ENCODE measurements around the gene SLC35E2B. TPM values are rescaled to one million over a fixed set of nuclear protein-coding genes. Genes with fewer than 3 reads are reported as not detected.
A peak's percentile ranks its signal among the peaks of the same experiment; 100 is the strongest.
"Not testable (repeated sequence)": the region's sequence is repeated elsewhere in the genome, so short reads cannot be mapped to it uniquely, and the experiment has no call there.

Gene SLC35E2B
- total RNA-seq, 2 experiments from 2014 or later: 75.3 to 77.0 TPM

DNA sequence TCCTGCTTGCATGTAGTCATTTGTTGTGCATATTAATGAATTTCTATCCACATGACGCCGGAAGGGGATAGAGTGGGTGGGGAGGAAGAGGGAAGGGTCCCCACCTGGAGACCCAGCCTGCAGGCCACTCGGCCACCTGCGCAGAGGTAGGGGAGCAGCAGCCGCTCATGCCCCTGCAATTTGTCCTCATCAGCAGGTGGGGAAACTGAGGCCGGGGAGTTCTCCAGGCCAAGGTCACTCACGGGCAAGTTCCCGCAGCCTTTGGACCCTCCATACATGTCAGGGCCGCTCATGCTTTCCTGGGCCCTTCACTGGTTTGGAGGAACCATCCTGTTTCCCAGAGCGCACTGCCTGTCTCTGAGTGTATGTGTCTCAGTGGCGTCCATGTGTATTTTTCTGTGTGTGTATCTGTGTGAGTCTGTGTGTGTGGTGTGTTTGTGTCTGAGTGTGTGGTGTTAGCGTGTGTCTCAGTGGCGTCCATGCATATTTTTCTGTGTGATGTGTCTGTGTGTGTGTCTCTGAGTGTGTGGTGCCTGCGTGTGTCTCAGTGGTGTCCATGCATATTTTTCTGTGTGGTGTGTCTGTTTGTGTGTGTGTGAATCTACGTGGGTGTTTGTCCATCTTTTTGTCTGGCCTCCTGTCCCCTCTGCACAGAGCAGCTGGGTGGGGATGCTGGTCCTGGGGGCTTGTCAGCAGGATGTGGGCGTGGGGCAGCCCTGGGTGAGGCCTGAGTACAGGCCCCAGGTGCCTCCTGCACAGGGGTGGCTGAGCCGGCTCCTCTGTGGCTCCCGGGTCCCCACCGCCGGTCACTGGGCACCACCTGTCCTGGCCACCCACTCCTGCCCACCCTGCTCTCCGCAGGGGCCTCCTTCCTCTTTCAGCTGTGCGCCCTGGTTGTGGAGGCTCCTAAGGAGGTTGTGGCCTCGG lies 4.1 kb upstream of the SLC35E2B start:
- H3K27ac Mint-ChIP-seq; DNase-seq; H3K4me1 Mint-ChIP-seq; H3K9me3 Mint-ChIP-seq; H3K27me3 Mint-ChIP-seq; H3K4me3 Mint-ChIP-seq; ATAC-seq (ENCODE audit: low read depth); H3K36me3 Mint-ChIP-seq; POLR2A ChIA-PET: not testable (repeated sequence)

DNA sequence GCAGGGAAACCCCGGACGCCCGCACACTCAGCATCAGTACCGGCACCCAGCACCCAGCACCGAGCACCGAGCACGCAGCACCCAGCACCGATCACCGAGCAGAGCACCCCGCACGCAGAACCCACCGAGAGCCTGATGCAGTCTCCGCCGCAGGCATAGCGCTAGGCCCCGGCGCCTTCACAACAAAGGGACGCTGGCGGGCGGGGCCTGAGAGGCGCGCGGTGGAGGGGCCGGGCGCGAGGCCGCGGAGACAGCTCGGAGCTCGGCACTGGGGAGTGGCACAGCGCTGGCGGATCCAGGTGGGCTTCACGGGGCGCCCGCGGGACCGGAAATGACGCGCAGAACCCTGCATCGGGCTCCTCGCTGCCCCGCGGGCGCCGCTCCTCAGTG lies 276 bp downstream of the SLC35E2B start:
- peak overlapping the region; percentile 89 for H3K27ac Mint-ChIP-seq
- H3K4me1 Mint-ChIP-seq, POLR2A ChIA-PET, H3K27me3 Mint-ChIP-seq, H3K9me3 Mint-ChIP-seq, H3K36me3 Mint-ChIP-seq: not testable (repeated sequence)
- DNase-seq (peak; percentile 88), ATAC-seq (ENCODE audit: low read depth) (peak; percentile 71)
- H3K4me3 Mint-ChIP-seq: peak overlapping the region; percentile 71

DNA sequence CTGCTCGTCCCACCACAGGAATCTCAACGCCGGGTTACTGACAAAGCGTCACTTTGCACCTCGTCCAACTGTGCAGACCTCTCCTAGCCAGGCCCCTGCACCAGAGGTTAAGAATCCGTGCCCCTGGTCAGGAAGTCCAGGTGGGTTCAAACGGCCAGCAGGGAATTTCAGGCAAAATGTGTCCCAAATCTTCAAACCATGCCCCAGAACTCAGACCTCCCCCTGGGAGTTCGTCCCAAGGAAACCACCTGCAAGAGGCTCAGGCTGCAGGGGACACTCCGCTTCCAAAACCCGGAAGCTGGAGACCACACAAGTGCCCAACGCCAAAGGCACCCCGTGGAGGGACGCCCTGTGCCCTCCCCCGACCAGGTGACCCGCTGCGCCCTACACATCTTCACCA lies 1.2 kb downstream of the SLC35E2B start:
- ATAC-seq (ENCODE audit: low read depth); H3K4me3 Mint-ChIP-seq; H3K9me3 Mint-ChIP-seq; H3K4me1 Mint-ChIP-seq; H3K27me3 Mint-ChIP-seq; H3K36me3 Mint-ChIP-seq; DNase-seq; POLR2A ChIA-PET; H3K27ac Mint-ChIP-seq: not testable (repeated sequence)

DNA sequence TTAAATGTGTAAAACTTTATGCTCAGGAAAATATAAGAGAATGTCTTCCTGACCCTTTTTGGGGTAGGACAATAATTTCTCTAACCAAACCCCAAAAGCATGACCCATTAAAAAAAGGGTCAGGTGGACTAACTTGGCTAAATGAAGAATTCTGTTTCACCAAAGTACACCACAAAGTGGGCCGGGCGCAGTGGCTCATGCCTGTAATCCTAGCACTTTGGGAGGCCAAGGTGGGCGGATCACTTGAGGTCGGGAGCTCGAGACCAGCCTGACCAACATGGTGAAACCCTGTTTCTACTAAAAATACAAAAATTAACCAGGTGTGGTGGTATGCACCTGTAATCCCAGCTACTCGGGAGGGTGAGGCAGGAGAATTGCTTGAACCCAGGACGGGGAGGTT lies 3.1 kb downstream of the SLC35E2B start:
- POLR2A ChIA-PET; H3K27ac Mint-ChIP-seq; ATAC-seq (ENCODE audit: low read depth); H3K27me3 Mint-ChIP-seq; H3K4me3 Mint-ChIP-seq; H3K36me3 Mint-ChIP-seq; H3K9me3 Mint-ChIP-seq; DNase-seq; H3K4me1 Mint-ChIP-seq: not testable (repeated sequence)

DNA sequence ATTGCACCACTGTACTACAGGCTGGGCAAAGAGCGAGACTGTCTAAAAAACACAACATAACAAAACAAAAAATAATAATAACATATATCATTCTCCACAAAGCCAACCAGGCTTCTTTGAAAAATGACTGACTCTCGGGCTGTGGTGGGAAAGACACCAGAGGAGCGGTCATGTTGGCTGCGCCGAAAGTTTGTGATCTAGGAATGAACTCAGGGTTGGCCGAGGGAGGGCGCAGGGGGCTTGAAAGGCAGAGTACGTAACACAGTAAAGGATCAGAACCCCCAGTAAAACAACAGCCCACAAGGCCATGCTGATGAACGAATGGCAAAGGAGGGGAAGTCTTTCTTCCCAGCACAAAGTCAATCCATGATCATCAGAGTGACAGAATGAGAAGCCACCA lies 4.7 kb downstream of the SLC35E2B start:
- H3K27ac Mint-ChIP-seq: no peak overlapping the region
- POLR2A ChIA-PET: no interaction called here
- H3K36me3 Mint-ChIP-seq: peaks cover 10% of the 10 kb centered on the region
- H3K9me3 Mint-ChIP-seq: no peaks in the 10 kb centered on the region
- DNase-seq: no peak
- no peak for ATAC-seq (ENCODE audit: low read depth)
- no peak overlapping the region for H3K4me3 Mint-ChIP-seq
- no peaks in the 10 kb centered on the region for H3K27me3 Mint-ChIP-seq
- H3K4me1 Mint-ChIP-seq: peaks cover 6% of the 10 kb centered on the region

DNA sequence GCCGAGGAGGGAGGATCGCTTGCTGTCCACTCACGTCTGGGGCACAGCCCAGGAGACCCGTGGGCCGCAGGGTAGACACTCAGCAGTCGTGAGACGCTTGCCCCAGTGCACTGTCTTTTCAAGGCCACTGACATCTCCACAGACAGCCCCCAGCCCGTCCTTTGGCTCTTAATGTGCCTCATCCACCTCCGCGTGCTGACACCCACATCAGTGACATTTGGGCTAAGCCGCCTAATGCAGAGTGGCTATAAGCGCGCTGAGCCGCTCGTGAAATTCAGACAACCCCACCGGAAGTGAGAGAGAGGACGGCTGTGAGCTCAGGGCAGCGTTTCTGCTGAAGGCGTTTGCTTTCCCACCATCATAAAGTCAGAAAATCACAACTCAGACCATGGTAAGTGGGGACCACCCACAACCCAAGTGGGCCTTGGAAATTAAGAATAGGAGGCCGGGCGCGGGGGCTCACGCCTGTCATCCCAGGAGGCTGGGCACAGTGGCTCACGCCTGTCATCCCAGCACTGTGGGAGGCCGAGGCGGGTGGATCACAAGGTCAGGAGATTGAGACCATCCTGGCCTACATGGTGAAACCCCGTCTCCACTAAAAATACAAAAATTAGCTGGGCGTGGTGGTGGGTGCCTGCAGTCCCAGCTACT lies 8.4 kb downstream of the SLC35E2B start:
- ATAC-seq (ENCODE audit: low read depth): no peak
- Mint-ChIP-seq H3K36me3 (peaks cover 7% of the 10 kb centered on the region), H3K4me1 (peaks cover 9% of the 10 kb centered on the region), H3K9me3 (no peaks in the 10 kb centered on the region), H3K27ac (no peak overlapping the region), H3K27me3 (no peaks in the 10 kb centered on the region), H3K4me3 (no peak overlapping the region)
- no peak for DNase-seq
- POLR2A ChIA-PET: no interaction called here

DNA sequence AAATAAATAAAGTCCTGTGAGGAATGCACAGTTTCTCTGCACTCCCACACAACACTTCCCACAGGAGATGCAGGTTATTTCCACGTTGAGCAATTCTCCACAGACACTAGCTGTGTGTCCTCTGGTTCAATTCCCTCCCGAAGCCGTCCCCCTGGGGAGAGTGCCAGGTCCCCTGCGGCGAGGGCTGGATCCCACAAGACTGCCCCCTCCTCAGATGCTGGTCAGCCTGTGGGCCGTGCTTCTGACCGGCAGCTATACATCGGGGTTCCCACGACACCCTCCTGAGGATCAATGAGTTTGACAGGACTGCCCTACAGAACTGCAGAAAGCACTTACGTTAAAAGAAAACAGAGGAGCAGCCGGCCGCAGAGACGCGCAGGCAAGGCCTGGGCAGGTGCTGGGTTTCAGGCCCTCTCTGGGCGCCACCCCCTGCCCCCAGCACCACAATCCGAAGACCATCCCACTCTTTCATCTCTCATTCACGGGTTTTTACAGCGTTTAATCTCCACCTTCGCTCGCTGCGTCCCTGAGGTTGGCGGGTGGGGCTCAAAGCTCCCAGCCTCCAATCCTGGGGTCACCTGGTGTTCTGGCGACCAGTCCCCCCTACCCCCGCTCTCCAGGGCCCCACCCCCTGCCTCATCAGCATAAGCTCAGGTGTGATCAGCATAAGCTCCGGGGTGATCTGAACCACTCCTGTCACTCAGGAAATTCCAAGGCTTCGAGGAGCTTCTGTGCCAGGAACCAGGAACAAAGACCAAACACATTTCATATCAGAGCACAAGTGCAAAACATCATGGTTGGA lies 9.3 kb downstream of the SLC35E2B start:
- ATAC-seq (ENCODE audit: low read depth) (no peak), DNase-seq (no peak)
- Mint-ChIP-seq H3K4me1 (peaks cover 13% of the 10 kb centered on the region), H3K36me3 (peaks cover 7% of the 10 kb centered on the region), H3K27me3 (no peaks in the 10 kb centered on the region), H3K9me3 (no peaks in the 10 kb centered on the region), H3K4me3 (no peak overlapping the region), H3K27ac (no peak overlapping the region)
- POLR2A ChIA-PET: no interaction called here

DNA sequence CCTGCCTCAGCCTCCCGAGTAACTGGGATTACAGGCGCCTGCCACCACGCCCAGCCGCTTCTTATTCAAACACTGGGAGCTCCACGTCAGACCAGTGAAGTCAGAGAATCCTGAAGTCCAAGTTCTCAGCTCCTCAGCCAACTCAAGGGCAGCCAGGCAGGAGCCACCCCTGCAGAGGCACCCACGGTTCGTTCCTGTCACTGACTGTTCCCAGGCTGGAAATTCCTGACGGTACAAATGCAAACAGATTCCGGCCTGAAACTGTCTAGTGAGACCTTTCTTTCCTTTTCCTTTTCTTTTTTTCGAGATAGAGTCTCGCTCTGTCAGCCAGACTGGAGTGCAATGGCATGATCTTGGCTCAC lies 11.7 kb downstream of the SLC35E2B start:
- H3K4me1 Mint-ChIP-seq: peaks cover 18% of the 10 kb centered on the region
- peaks cover 2% of the 10 kb centered on the region for H3K36me3 Mint-ChIP-seq
- ATAC-seq (ENCODE audit: low read depth) (no peak), DNase-seq (no peak)
- POLR2A ChIA-PET: no interaction called here
- no peak overlapping the region for H3K4me3 Mint-ChIP-seq
- no peaks in the 10 kb centered on the region for H3K27me3 Mint-ChIP-seq
- peak overlapping the region; percentile 45 for H3K27ac Mint-ChIP-seq
- H3K9me3 Mint-ChIP-seq: no peaks in the 10 kb centered on the region

DNA sequence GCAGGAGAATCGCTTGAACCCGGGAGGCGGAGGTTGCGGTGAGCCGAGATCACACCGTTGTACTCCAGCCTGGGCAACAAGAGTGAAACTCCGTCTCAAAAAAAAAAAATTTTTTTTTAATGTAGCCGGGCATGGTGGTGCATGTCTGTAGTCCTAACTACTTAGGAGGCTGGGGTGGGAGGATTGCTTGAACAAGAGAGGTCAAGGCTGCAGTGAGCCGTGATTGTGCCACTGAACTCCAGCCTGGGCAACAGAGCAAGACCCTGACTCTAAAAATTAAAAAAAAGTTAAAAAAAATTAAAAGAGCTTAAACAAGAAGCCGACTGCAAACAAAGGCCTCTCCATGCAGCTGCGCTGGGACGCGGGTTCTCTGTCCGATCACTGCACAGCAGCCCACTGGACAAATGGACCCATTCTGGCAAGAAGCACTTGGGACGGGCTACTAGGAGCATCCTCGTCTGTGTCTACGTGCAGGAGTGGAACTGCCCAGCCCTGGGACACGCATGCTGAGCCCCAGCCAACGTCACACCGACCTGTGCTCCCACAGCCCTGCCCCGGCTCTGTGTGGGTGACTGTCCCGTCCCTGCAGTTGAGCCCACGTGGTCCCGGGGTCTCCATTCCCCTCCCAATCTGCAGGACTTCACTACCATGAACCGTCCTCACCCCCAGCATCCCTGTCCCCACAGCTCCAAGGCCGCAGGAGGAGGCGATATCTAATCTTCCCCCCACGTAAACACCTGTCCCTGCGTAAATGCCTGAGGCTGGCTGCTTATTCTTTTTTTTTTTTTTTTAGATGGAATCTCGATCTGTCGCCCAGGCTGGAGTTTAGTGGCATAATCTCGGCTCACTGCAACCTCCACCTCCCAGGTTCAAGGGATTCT lies 12.3 kb downstream of the SLC35E2B start:
- H3K4me3 Mint-ChIP-seq: no peak overlapping the region
- peak overlapping the region; percentile 45 for H3K27ac Mint-ChIP-seq
- H3K27me3 Mint-ChIP-seq: no peaks in the 10 kb centered on the region
- no peaks in the 10 kb centered on the region for H3K36me3 Mint-ChIP-seq
- H3K9me3 Mint-ChIP-seq: no peaks in the 10 kb centered on the region
- ATAC-seq (ENCODE audit: low read depth) (no peak), DNase-seq (no peak)
- POLR2A ChIA-PET: no interaction called here
- peaks cover 16% of the 10 kb centered on the region for H3K4me1 Mint-ChIP-seq

DNA sequence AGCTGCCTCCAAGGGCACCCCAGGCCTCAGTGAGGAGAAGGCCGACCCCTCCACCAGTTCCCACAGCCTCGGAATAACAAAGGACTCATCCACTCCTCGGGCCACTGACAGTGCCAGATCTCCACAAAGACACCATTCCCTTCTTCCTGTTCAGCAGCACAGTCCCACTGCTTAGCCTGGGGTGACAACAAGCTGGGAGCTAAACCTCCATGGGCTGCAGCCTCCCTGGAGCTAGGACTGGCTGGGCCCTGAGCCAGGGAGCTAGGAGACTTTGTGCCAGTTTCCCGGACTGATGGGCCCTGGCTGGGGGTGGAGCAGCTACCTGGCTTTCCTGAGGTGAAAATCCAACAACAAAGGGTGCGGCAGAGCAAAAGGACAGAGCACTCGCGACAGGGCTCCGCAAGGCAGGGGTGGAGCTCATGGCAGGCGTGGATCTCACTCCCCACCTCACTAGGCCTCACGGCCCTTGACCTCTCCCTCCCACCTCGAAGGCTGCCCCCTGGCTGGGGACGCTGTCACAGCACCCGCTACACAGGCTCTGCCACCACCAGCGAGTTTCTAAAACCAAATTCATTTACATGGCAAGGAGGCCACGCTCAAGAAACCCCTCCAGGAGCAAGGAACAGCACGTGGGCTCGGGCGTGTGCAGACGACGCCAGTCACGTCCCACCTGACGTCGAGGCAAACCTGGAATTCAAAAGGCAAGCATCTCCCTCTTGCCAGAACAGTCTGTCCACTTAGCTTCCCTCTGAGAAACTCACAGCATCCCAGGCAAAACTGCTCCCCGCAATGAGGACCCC lies 13.8 kb downstream of the SLC35E2B start:
- Mint-ChIP-seq H3K9me3 (no peaks in the 10 kb centered on the region), H3K4me3 (peak overlapping the region; percentile 81), H3K36me3 (no peaks in the 10 kb centered on the region), H3K4me1 (peaks cover 16% of the 10 kb centered on the region), H3K27ac (peak overlapping the region; percentile 90), H3K27me3 (no peaks in the 10 kb centered on the region)
- DNase-seq: peak; percentile 74
- POLR2A ChIA-PET: interaction anchor here (1.8 to 2.5 kb wide), 2 partner anchors 13 to 49 kb away, joined by 8 to 17 read pairs; no protein-coding TSS in a partner anchor
- ATAC-seq (ENCODE audit: low read depth): peak; percentile 59

DNA sequence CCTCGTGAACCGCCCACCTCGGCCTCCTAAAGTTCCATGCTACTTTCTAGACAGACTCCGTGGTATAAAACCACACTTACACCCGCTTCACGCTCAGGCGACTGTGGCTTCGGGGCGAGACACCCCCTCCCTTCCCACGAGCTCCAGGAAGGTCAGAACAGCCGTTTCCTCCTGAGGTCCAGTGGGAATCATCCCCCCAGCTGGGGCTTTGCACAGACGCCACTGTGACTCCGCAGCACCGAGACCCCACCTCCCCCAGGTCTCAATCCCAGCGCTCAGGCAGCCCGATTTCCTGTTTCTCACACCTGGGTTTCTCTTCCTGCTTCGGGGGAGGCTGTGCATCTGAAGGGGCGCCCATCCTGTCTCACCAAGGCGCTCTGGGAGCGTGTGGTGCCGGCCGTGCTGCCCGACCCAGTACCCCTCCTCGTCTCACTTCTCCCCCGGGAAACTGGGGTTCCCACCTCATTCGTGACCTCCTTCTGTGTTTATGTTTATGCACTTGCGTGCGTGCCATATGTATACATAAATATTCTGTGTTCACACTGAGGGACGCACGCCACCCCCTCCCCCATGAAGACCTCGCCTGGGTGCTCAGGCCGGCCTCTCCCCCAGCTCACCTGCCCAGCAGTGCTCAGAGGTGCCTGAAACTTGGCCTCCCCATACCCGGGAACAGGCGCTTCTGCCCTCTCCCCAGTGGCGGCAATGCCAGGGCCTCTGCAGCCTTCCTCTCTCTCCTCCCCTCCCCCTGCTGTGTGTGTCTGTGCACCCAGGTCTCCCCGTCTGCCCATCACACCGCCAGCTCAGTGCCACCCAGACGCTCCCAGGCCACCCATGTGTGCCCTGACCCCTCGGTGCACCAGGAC lies 14.6 kb downstream of the SLC35E2B start:
- H3K4me3 Mint-ChIP-seq: peak overlapping the region; percentile 81
- peak; percentile 69 for DNase-seq
- H3K27me3 Mint-ChIP-seq: no peaks in the 10 kb centered on the region
- POLR2A ChIA-PET: interaction anchor here (0.6 to 2.5 kb wide), 4 partner anchors 11 to 48 kb away, joined by 3 to 17 read pairs (median 6); no protein-coding TSS in a partner anchor
- peak overlapping the region; percentile 90 for H3K27ac Mint-ChIP-seq
- peaks cover 2% of the 10 kb centered on the region for H3K36me3 Mint-ChIP-seq
- ATAC-seq (ENCODE audit: low read depth): peak; percentile 73
- H3K4me1 Mint-ChIP-seq: peaks cover 16% of the 10 kb centered on the region
- H3K9me3 Mint-ChIP-seq: no peaks in the 10 kb centered on the region

Data from activated naive CD8-positive, alpha-beta T cell treated with anti-CD3 and anti-CD28 coated beads, Interleukin-2, amount 10 ng/mL, durations not matched to agents 7 days and 5 days (primary cell).